Measurements from ENCODE around the gene ZBTB17. TPM values are rescaled to one million over a fixed set of nuclear protein-coding genes. Genes with fewer than 3 reads are reported as not detected.

Gene ZBTB17
- total and polyA plus RNA-seq, 2 of the 4 experiments (the other 2 are of a cell fraction), result 26.3 to 58.2 TPM

DNA sequence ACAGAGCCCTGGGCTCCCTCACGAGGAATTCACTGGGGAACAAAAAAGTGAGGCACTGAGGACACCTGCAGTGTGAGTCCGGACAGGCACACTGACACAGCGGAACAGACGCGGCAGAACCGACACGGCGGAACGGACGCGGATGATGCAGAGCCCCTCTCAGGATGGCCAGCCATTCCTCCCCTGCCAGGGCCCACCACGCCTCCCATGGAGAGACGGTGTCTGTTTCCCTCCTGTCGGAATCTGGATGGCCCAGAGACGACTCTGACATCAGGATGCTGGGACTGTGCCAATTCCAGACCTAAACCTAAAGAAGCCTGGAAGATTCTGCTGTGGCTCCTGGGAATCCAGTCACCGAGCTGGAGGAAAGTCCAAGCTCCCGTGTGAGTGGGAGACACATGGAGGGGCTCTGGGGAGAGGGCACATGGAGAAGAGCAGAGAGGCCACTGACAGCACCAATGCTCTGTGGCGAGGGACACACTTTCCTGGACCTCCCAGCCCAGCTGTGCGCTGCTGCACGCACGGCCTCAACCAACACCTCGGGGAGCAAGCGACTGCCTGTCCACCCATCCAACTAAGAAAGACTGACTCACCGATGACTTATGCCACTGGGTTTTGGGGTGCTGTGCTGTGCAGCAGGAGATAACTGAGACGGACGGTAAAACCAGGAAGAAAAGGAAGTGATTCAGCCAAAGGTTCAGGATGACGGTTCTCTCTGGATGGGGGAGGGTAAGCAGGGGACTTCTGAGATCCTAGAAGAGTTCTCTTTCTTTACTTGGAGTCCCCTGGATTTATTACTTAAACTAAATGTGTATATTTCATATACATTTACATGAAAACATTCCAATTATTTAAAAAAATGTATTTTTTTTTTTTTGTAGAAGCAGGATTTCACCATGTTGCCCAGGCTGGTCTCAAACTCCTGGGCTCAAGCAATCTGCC is 23.3 kb downstream of the ZBTB17 start:
- DNase-seq (peak; percentile 99), ATAC-seq (ENCODE audit: low read depth) (peak; percentile 52)
- Histone ChIP-seq H2BK120ac (ENCODE audit: low read depth, low read length) (peak overlapping the region; percentile 98), H3K4me3 (ENCODE audit: insufficient read depth, low read depth, low read length) (no peak overlapping the region), H2AK9ac (replicated peaks; ENCODE audit: low read depth, low read length, poor library complexity) (peak overlapping the region; percentile 97), H3K27me3 (ENCODE audit: control insufficient read depth, insufficient read depth, low read length) (no peaks in the 10 kb centered on the region), H3K56ac (ENCODE audit: extremely low read depth, insufficient read depth, low read length) (peak overlapping the region; percentile 77), H4K5ac (ENCODE audit: low read depth, low read length) (peak overlapping the region; percentile 67), H3K23ac (ENCODE audit: low read depth, low read length) (peak overlapping the region; percentile 93), H2BK15ac (ENCODE audit: low read depth, low read length) (peak overlapping the region; percentile 95), H3K27ac (ENCODE audit: insufficient read depth, low read length) (peak overlapping the region; percentile 91), H3K79me1 (ENCODE audit: low read depth in 1 of 2, low read length in 2 of 2) (peaks cover 53 to 78% of the 10 kb centered on the region in 2 experiments), H3K36me3 (ENCODE audit: control insufficient read depth, insufficient read depth, low read length) (peaks cover 10% of the 10 kb centered on the region), H3K4me2 (ENCODE audit: low read depth, low read length) (peak overlapping the region; percentile 70), H3K18ac (ENCODE audit: low read depth, low read length) (peak overlapping the region; percentile 76), H2AK5ac (ENCODE audit: low read depth, low read length) (peak overlapping the region; percentile 99), H4K91ac (ENCODE audit: insufficient read depth, low read depth, low read length) (peak overlapping the region; percentile 97), H2BK5ac (ENCODE audit: low read depth, low read length, poor library complexity, severe bottlenecking) (peak overlapping the region; percentile 95), H4K8ac (ENCODE audit: low read depth in 2 of 2, low read length in 2 of 2) (peak overlapping the region; percentile 40 to 91), H2AFZ (replicated peaks; ENCODE audit: low read length, poor library complexity) (peak overlapping the region; percentile 54), H4K20me1 (ENCODE audit: insufficient read depth, low read length) (peaks cover 11% of the 10 kb centered on the region), H3K4me1 (ENCODE audit: control insufficient read depth, insufficient read depth, low read length) (peaks cover 55% of the 10 kb centered on the region), H2BK20ac (ENCODE audit: low read depth, low read length) (peak overlapping the region; percentile 92), H3K9ac (ENCODE audit: low read depth, low read length) (peak overlapping the region; percentile 12; the same call in 1 of the 2 replicates), H3K9me3 (ENCODE audit: control insufficient read depth, insufficient read depth, low read length) (no peaks in the 10 kb centered on the region), H3K14ac (replicated peaks; ENCODE audit: low read depth, low read length) (peak overlapping the region; percentile 97), H3K9me1 (ENCODE audit: insufficient read depth, low read length) (peaks cover 52% of the 10 kb centered on the region), H3K4ac (ENCODE audit: low read depth, low read length) (peak overlapping the region; percentile 97)
- ChIA-PET CTCF (interaction anchor here (0.6 kb wide), 1 partner anchor 47 kb away, joined by 3 read pairs; no protein-coding TSS in a partner anchor), POLR2A (ENCODE audit: unreplicated experiment) (interaction anchor here (0.5 kb wide), 1 partner anchor 171 kb away, joined by 17 read pairs; no protein-coding TSS in a partner anchor)
- no TSS peak for BruUV-seq (replicated peaks)
- intact Hi-C loops (cut with micrococcal nuclease) (no loop called here), dilution Hi-C loops (cut with HindIII; ENCODE audit: low sequenced_read_pairs, unreplicated experiment) (no loop called here), in situ Hi-C loops (cut with MboI; ENCODE audit: low sequenced_read_pairs) (no loop called here)
- WGBS, 2 experiments (ENCODE audit: extremely low coverage in 2 of 2, insufficient read length in 1 of 2), result 71% methylated on average over 13 of the region's 27 CpGs; no CpG with 5 or more reads in 1 of the 2 experiments
- TF ChIP-seq CEBPB (IDR thresholded peaks at IDR 0.05; ENCODE audit: low read depth, low read length), result 0 out of 2 replicates have a peak, but pooled peaks have one; percentile 8
- TF ChIP-seq, protein P1, sequence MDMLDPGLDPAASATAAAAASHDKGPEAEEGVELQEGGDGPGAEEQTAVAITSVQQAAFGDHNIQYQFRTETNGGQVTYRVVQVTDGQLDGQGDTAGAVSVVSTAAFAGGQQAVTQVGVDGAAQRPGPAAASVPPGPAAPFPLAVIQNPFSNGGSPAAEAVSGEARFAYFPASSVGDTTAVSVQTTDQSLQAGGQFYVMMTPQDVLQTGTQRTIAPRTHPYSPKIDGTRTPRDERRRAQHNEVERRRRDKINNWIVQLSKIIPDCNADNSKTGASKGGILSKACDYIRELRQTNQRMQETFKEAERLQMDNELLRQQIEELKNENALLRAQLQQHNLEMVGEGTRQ (IDR thresholded peaks at IDR 0.05; ENCODE audit: low read depth, low read length), result no peak; the same call in 1 of the 2 replicates
- peak; percentile 57 for TF ChIP-seq NFE2L2 (IDR thresholded peaks at IDR 0.05; ENCODE audit: low read depth, low read length)
- TF ChIP-seq RFX5 (IDR thresholded peaks at IDR 0.05; ENCODE audit: low read depth, low read length), result no peak
- TF ChIP-seq POLR2A (IDR thresholded peaks at IDR 0.05; ENCODE audit: low read depth, low read length), result peak; percentile 63; the same call in 1 of the 2 replicates
- peak; percentile 98 for TF ChIP-seq FOS (IDR thresholded peaks at IDR 0.05; ENCODE audit: low read depth, low read length)
- TF ChIP-seq, protein P2, sequence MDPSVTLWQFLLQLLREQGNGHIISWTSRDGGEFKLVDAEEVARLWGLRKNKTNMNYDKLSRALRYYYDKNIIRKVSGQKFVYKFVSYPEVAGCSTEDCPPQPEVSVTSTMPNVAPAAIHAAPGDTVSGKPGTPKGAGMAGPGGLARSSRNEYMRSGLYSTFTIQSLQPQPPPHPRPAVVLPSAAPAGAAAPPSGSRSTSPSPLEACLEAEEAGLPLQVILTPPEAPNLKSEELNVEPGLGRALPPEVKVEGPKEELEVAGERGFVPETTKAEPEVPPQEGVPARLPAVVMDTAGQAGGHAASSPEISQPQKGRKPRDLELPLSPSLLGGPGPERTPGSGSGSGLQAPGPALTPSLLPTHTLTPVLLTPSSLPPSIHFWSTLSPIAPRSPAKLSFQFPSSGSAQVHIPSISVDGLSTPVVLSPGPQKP (IDR thresholded peaks at IDR 0.05; ENCODE audit: borderline replicate concordance, low read depth, low read length), result no peak
- peak; percentile 12; the same call in 1 of the 2 replicates for TF ChIP-seq MAFK (IDR thresholded peaks at IDR 0.05; ENCODE audit: low read depth, low read length)
- TF ChIP-seq, protein P3, sequence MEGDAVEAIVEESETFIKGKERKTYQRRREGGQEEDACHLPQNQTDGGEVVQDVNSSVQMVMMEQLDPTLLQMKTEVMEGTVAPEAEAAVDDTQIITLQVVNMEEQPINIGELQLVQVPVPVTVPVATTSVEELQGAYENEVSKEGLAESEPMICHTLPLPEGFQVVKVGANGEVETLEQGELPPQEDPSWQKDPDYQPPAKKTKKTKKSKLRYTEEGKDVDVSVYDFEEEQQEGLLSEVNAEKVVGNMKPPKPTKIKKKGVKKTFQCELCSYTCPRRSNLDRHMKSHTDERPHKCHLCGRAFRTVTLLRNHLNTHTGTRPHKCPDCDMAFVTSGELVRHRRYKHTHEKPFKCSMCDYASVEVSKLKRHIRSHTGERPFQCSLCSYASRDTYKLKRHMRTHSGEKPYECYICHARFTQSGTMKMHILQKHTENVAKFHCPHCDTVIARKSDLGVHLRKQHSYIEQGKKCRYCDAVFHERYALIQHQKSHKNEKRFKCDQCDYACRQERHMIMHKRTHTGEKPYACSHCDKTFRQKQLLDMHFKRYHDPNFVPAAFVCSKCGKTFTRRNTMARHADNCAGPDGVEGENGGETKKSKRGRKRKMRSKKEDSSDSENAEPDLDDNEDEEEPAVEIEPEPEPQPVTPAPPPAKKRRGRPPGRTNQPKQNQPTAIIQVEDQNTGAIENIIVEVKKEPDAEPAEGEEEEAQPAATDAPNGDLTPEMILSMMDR (conservative IDR thresholded peaks at IDR 0.05; ENCODE audit: low read depth, low read length), result no peak
- peak; percentile 38 for TF ChIP-seq RAD21 (IDR thresholded peaks at IDR 0.05; ENCODE audit: low read length)
- peak; percentile 94; the same call in 1 of the 2 replicates for TF ChIP-seq CHD1 (IDR thresholded peaks at IDR 0.05; ENCODE audit: low read depth, low read length)
- TF ChIP-seq MAZ (IDR thresholded peaks at IDR 0.05; ENCODE audit: borderline replicate concordance, low read depth, low read length), result peak; percentile 61; the same call in 1 of the 2 replicates
- no peak; the same call in 1 of the 2 replicates for TF ChIP-seq SMC3 (IDR thresholded peaks at IDR 0.05; ENCODE audit: low read depth, low read length)
